Hepatocyte (in vitro differentiated cells): Measurements from ENCODE around the gene RGS6.

Source experiments
- EZH2 ChIP-seq: fragments of 200-600 bp; sonication (generic); IDR thresholded peaks from 2 replicates; pipeline ENCODE4 v1.6.1; 2016; ENCODE audit warnings: antibody characterized with exemption, mild to moderate bottlenecking, borderline replicate concordance
- EZH2phosphoT487 ChIP-seq: fragments of 200-600 bp; sonication (generic); IDR thresholded peaks from one replicate; pipeline ENCODE4 v1.6.1; 2018; ENCODE audit warnings: antibody characterized with exemption, mild to moderate bottlenecking, low read depth, moderate library complexity; ENCODE audit not compliant: unreplicated experiment, severe bottlenecking
- TF ChIP-seq, protein P1 (sequence below): fragments of 200-600 bp; sonication (generic); IDR thresholded peaks from 2 replicates; pipeline ENCODE4 v1.5.1; 2016; ENCODE audit warnings: antibody characterized with exemption, mild to moderate bottlenecking; ENCODE audit not compliant: poor library complexity

- TF ChIP-seq, protein P1, sequence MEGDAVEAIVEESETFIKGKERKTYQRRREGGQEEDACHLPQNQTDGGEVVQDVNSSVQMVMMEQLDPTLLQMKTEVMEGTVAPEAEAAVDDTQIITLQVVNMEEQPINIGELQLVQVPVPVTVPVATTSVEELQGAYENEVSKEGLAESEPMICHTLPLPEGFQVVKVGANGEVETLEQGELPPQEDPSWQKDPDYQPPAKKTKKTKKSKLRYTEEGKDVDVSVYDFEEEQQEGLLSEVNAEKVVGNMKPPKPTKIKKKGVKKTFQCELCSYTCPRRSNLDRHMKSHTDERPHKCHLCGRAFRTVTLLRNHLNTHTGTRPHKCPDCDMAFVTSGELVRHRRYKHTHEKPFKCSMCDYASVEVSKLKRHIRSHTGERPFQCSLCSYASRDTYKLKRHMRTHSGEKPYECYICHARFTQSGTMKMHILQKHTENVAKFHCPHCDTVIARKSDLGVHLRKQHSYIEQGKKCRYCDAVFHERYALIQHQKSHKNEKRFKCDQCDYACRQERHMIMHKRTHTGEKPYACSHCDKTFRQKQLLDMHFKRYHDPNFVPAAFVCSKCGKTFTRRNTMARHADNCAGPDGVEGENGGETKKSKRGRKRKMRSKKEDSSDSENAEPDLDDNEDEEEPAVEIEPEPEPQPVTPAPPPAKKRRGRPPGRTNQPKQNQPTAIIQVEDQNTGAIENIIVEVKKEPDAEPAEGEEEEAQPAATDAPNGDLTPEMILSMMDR = no peak
- TF ChIP-seq EZH2phosphoT487 = no peak
- TF ChIP-seq EZH2 = no peak
Observed at GRCh38 chr14:72540836-72541235, 608.6 kb downstream of the RGS6 start.
